ENCODE data around the gene TRAT1. TPM values are rescaled to one million over a fixed set of nuclear protein-coding genes. Genes with fewer than 3 reads are reported as not detected.
"Not testable (repeated sequence)": the region's sequence is repeated elsewhere in the genome, so short reads cannot be mapped to it uniquely, and the experiment has no call there.

The TRAT1 gene
- total and polyA plus RNA-seq, 8 donors = 0.17 to 1.4 (median 0.33) TPM

DNA sequence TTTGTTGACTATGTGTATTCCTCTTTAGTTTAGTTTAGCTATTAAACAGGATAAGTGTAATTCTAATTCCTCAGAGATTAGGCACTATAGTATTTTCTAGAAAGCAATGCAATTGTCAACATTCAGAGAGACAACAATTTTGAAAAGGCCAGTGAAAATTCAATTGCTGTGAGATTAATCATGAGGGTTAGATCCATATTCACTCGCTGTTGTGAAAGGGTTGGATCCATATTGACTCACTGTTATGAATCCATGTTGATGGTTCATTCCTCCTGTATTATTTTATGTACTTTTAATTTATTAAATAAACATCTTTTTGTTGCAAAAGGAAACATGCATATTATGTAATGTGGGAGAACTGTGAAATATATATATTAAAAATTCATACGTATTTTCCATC is 641 bp downstream of the TRAT1 start:
- no peak for DNase-seq
- peak overlapping the region in 1 of 2 donors; percentile 1 for H3K4me3 ChIP-seq
- no peaks in the 10 kb centered on the region for H3K4me1 ChIP-seq
- no peak overlapping the region for H3K27ac ChIP-seq
- TF ChIP-seq, protein P1, sequence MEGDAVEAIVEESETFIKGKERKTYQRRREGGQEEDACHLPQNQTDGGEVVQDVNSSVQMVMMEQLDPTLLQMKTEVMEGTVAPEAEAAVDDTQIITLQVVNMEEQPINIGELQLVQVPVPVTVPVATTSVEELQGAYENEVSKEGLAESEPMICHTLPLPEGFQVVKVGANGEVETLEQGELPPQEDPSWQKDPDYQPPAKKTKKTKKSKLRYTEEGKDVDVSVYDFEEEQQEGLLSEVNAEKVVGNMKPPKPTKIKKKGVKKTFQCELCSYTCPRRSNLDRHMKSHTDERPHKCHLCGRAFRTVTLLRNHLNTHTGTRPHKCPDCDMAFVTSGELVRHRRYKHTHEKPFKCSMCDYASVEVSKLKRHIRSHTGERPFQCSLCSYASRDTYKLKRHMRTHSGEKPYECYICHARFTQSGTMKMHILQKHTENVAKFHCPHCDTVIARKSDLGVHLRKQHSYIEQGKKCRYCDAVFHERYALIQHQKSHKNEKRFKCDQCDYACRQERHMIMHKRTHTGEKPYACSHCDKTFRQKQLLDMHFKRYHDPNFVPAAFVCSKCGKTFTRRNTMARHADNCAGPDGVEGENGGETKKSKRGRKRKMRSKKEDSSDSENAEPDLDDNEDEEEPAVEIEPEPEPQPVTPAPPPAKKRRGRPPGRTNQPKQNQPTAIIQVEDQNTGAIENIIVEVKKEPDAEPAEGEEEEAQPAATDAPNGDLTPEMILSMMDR (IDR thresholded peaks at IDR 0.05) = no peak
- H3K9me3 ChIP-seq = no peaks in the 10 kb centered on the region
- no peaks in the 10 kb centered on the region for H3K27me3 ChIP-seq
- no peak for ATAC-seq
- no peaks in the 10 kb centered on the region for H3K36me3 ChIP-seq
- intact Hi-C loops (cut with DNase I) = no loop called here

DNA sequence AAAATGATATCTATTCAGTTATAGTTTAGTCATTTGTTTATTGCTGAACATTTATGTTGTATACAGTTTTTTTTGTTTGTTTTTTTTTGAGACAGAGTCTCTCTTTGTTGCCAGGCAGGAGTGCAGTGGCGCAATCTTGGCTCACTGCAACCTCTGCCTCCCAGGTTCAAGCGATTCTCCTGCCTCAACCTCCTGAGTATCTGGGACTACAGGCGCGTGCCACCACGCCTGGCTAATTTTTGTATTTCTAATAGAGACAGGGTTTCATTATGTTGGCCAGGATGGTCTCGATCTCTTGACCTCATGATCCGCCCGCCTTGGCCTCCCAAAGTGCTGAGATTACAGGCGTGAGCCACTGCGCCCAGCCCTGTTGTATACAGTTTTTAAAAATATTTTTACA is 1.2 kb downstream of the TRAT1 start:
- H3K9me3 ChIP-seq; intact Hi-C loops (cut with DNase I); H3K4me3 ChIP-seq; H3K36me3 ChIP-seq; H3K4me1 ChIP-seq; ATAC-seq; H3K27me3 ChIP-seq; H3K27ac ChIP-seq: not testable (repeated sequence)
- DNase-seq = peak in 1 of 4 donors; percentile 30

DNA sequence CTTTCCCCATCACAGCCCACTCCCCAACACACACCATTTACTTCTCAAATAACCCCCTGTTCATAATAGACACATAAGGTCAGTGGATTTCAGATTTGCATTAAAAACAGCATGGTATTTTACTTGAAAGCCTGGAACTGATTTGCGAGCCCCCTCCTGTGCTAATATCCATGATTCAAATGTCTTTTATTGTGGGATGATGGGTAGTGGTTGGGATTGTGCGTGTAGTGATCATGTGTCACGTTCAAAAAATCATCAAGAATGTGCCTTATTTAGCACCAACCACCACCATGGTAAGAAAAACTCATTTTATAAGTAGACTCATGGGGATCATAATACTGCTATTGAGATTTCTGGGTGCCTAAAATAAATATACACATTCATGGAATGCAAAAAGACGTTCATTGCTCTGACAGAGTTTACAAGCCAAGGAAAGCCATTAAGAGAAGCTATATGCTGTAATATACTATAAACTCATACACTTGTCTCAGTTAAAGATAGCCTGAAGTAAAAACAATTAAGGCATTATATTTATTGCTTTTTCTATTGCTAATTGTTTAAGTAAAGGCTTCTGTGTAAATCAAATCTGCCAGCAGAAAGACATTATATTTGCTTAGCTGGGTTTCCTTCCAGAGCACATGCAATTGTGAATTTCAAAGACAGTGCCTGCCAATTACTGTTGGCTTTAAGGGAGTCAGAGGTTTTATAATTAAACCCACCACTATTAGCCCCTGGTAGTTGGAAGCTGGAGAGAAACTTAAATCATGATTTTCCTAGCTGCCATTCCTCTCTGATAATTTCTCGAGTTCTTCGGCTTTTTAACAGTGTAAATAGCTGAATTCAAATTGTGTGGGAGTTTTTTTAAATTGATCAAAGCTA is 4.0 kb downstream of the TRAT1 start:
- Histone ChIP-seq H3K4me1 (no peaks in the 10 kb centered on the region), H3K9me3 (no peaks in the 10 kb centered on the region), H3K36me3 (no peaks in the 10 kb centered on the region), H3K4me3 (no peak overlapping the region), H3K27ac (no peak overlapping the region), H3K27me3 (no peaks in the 10 kb centered on the region)
- ATAC-seq (no peak), DNase-seq (no peak)
- intact Hi-C loops (cut with DNase I) = no loop called here
- TF ChIP-seq, protein P1 (IDR thresholded peaks at IDR 0.05) = no peak

DNA sequence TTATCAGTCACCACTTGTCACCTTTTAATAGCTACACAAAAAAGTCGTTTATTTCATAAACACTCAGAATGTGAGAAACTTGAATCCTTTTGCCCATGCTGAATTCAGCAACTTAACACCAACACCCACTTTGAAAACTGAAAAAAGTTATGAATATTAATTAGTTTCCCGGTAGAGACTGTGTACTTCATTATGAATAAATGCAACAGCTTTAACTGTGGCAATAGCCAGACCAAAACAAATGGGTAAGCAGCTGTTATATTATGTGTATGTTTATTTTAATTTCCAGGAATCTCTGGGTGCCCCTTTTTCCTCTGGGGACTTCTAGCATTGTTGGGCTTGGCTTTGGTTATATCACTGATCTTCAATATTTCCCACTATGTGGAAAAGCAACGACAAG is 7.8 kb downstream of the TRAT1 start:
- TF ChIP-seq, protein P1 (IDR thresholded peaks at IDR 0.05) = no peak
- Histone ChIP-seq H3K36me3 (no peaks in the 10 kb centered on the region), H3K27me3 (no peaks in the 10 kb centered on the region), H3K27ac (no peak overlapping the region), H3K9me3 (no peaks in the 10 kb centered on the region), H3K4me3 (no peak overlapping the region), H3K4me1 (no peaks in the 10 kb centered on the region)
- intact Hi-C loops (cut with DNase I) = no loop called here
- no peak for DNase-seq
- ATAC-seq = no peak

DNA sequence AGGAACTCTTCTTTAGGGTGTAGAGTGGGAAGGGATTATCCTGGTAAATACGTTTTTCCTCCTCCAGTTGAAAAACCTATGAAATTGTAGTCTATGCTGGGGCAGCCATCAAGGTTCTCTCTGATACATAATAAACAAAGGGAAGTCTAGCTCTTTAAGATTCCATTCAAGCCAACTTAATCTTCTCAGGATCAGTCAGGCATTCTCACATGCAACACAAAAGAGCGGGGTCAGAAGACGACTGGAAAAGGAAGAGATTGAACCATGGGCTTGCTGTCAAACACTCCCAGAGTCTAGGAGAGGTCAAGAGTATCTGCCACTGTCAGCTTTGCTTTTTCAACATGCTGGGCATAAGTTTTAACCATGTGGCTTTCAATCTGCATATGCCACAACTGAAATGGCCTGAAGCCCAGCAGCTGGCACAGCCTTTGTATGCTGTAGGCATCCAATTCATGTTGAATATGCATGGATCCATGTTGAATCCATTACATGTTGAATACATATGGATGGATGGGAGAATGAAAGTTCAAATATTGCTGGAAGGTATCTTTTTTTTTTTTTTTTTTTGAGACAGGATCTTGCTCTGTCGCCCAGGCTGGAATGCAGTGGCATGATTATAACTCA is 8.5 kb downstream of the TRAT1 start:
- Histone ChIP-seq H3K36me3 (no peaks in the 10 kb centered on the region), H3K4me3 (no peak overlapping the region), H3K9me3 (no peaks in the 10 kb centered on the region), H3K27me3 (no peaks in the 10 kb centered on the region), H3K4me1 (no peaks in the 10 kb centered on the region), H3K27ac (no peak overlapping the region)
- TF ChIP-seq, protein P1 (IDR thresholded peaks at IDR 0.05) = no peak
- intact Hi-C loops (cut with DNase I) = no loop called here
- DNase-seq (no peak), ATAC-seq (no peak)

All from left lung (tissue), 10 donors.